H1 (cell line): ENCODE data around the gene ITLN1.

Source experiments
- CTBP2 ChIP-seq: IDR thresholded peaks from 2 replicates; pipeline ENCODE4 v1.7.0; 2011; ENCODE audit warnings: borderline replicate concordance, mild to moderate bottlenecking, moderate library complexity, mixed read lengths, low read length; ENCODE audit not compliant: insufficient read depth, insufficient read length
- EGR1 ChIP-seq: IDR thresholded peaks from 2 replicates; pipeline ENCODE4 v1.6.1; 2011; ENCODE audit warnings: low read depth, low read length, borderline replicate concordance
- EP300 ChIP-seq, 2 experiments: IDR thresholded peaks; 1 replicate in 1 of 2; 2 replicates in 1 of 2; pipeline ENCODE4 v1.6.1; 2011 to 2012; ENCODE audit warnings: low read depth in 2 of 2, low read length in 2 of 2, mild to moderate bottlenecking in 2 of 2, borderline replicate concordance in 1 of 2, inconsistent platforms in 1 of 2, moderate library complexity in 1 of 2
- EZH2 ChIP-seq: fragments of 200-600 bp; sonication (generic); IDR thresholded peaks from 2 replicates; pipeline ENCODE4 v1.7.1; 2012; ENCODE audit warnings: low read depth, mild to moderate bottlenecking, moderate library complexity, low read length, inconsistent platforms; ENCODE audit not compliant: severe bottlenecking
- GTF2F1 ChIP-seq: IDR thresholded peaks from 2 replicates; pipeline ENCODE4 v1.6.1; 2012; ENCODE audit warnings: low read depth, low read length, improper control_type of control experiment, borderline replicate concordance
- HDAC2 ChIP-seq, 2 experiments: fragments of 300-600 bp in 1 of 2; sonication (generic) in 1 of 2; IDR thresholded peaks; 2 replicates each; pipeline ENCODE4 v1.6.1; 2011 to 2012; ENCODE audit warnings: low read depth in 2 of 2, low read length in 2 of 2, mild to moderate bottlenecking in 2 of 2, moderate library complexity in 2 of 2, borderline replicate concordance in 1 of 2, inconsistent platforms in 1 of 2
- MAFK ChIP-seq: IDR thresholded peaks from 2 replicates; pipeline ENCODE4 v1.6.1; 2012; ENCODE audit warnings: low read depth, mild to moderate bottlenecking, improper control_type of control experiment, low read length
- POLR2A ChIP-seq, 2 experiments: IDR thresholded peaks; 1 replicate in 1 of 2; 2 replicates in 1 of 2; pipeline ENCODE4 v1.6.1; 2011; ENCODE audit warnings: low read depth in 2 of 2, low read length in 2 of 2, mild to moderate bottlenecking in 2 of 2; ENCODE audit errors: control extremely low read depth in 1 of 2
- RAD21 ChIP-seq, 2 experiments: IDR thresholded peaks in 1 of 2; conservative IDR thresholded peaks in 1 of 2; 2 replicates each; pipeline ENCODE4 v1.6.1; 2011; ENCODE audit warnings: low read depth in 2 of 2, low read length in 2 of 2, improper control_type of control experiment in 1 of 2, inconsistent platforms in 1 of 2, mild to moderate bottlenecking in 1 of 2, moderate library complexity in 1 of 2
- SAP30 ChIP-seq: fragments of 300-600 bp; sonication (generic); IDR thresholded peaks from 2 replicates; pipeline ENCODE4 v1.7.1; 2012; ENCODE audit warnings: low read length, moderate library complexity, mild to moderate bottlenecking, inconsistent platforms; ENCODE audit not compliant: insufficient read depth, insufficient replicate concordance
- SIN3A ChIP-seq, 2 experiments: IDR thresholded peaks in 1 of 2; conservative IDR thresholded peaks in 1 of 2; 2 replicates each; pipeline ENCODE4 v1.6.1; 2011 to 2012; ENCODE audit warnings: low read length in 2 of 2, improper control_type of control experiment in 1 of 2, low read depth in 1 of 2, mild to moderate bottlenecking in 1 of 2
- TAF1 ChIP-seq: IDR thresholded peaks from 2 replicates; pipeline ENCODE4 v1.6.1; 2011; ENCODE audit warnings: mild to moderate bottlenecking, low read depth, low read length
- ZNF274 ChIP-seq: IDR thresholded peaks from 2 replicates; pipeline ENCODE4 v1.7.0; 2012; ENCODE audit warnings: low read length, borderline replicate concordance; ENCODE audit errors: extremely low read depth
- TF ChIP-seq, protein P1 (sequence below), 3 experiments: IDR thresholded peaks; 1 replicate in 2 of 3; 2 replicates in 1 of 3; pipeline versions ENCODE4 v1.5.1 to v1.6.1; 2011; ENCODE audit warnings: low read length in 3 of 3, mild to moderate bottlenecking in 3 of 3, inconsistent platforms in 2 of 3, low read depth in 1 of 3, moderate library complexity in 1 of 3; ENCODE audit not compliant: insufficient read depth in 1 of 3; ENCODE audit errors: control extremely low read depth in 1 of 3

DNA sequence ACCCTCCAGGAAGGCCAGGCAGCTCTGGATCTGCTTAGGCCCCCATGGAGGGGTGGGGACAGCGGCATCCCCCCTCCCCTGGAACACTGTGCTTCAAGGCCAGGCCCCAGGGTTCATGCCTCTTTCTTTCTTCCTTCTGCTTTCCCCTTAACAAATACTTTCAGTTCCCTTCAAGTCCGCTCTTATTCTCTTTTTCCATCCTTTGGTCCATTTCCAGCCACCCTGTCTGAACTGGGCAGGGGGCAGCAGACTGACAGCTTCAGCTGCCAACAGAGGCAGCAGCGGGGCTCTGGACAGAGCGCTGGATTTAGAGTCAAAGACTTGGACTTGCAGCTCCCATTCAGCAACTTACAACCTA lies 21.2 kb downstream of the ITLN1 start:
- TF ChIP-seq, protein P1, sequence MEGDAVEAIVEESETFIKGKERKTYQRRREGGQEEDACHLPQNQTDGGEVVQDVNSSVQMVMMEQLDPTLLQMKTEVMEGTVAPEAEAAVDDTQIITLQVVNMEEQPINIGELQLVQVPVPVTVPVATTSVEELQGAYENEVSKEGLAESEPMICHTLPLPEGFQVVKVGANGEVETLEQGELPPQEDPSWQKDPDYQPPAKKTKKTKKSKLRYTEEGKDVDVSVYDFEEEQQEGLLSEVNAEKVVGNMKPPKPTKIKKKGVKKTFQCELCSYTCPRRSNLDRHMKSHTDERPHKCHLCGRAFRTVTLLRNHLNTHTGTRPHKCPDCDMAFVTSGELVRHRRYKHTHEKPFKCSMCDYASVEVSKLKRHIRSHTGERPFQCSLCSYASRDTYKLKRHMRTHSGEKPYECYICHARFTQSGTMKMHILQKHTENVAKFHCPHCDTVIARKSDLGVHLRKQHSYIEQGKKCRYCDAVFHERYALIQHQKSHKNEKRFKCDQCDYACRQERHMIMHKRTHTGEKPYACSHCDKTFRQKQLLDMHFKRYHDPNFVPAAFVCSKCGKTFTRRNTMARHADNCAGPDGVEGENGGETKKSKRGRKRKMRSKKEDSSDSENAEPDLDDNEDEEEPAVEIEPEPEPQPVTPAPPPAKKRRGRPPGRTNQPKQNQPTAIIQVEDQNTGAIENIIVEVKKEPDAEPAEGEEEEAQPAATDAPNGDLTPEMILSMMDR (IDR thresholded peaks at IDR 0.05; ENCODE audit: control extremely low read depth in 1 of 3, insufficient read depth in 1 of 3, low read depth in 1 of 3, low read length in 3 of 3) = no peak
- no peak for TF ChIP-seq CTBP2
- TF ChIP-seq TAF1 = no peak
- TF ChIP-seq RAD21 (IDR thresholded peaks at IDR 0.05 in 1 of 2, conservative IDR thresholded peaks at IDR 0.05 in 1 of 2; ENCODE audit: low read depth in 2 of 2, low read length in 2 of 2) = no peak
- no peak for TF ChIP-seq ZNF274
- TF ChIP-seq HDAC2 (IDR thresholded peaks at IDR 0.05; ENCODE audit: borderline replicate concordance in 1 of 2, low read depth in 2 of 2, low read length in 2 of 2) = no peak
- no peak for TF ChIP-seq EP300 (IDR thresholded peaks at IDR 0.05; ENCODE audit: borderline replicate concordance in 1 of 2, low read depth in 2 of 2, low read length in 2 of 2)
- no peak for TF ChIP-seq SAP30
- TF ChIP-seq MAFK = no peak
- TF ChIP-seq POLR2A (IDR thresholded peaks at IDR 0.05; ENCODE audit: control extremely low read depth in 1 of 2, low read depth in 2 of 2, low read length in 2 of 2) = no peak
- TF ChIP-seq SIN3A (conservative IDR thresholded peaks at IDR 0.05 in 1 of 2, IDR thresholded peaks at IDR 0.05 in 1 of 2; ENCODE audit: low read depth in 1 of 2, low read length in 2 of 2) = no peak
- no peak for TF ChIP-seq EZH2
- no peak for TF ChIP-seq GTF2F1
- no peak for TF ChIP-seq EGR1
